T1000 (cell line): ENCODE data around the gene PRPH.
"Not testable (repeated sequence)": the region's sequence is repeated elsewhere in the genome, so short reads cannot be mapped to it uniquely, and the experiment has no call there.

Source experiments
- DNase-seq: peaks from one replicate; lab custom pipeline; 2025; ENCODE audit warnings: mixed read lengths; lab: John Stamatoyannopoulos, UW

PRPH gene

DNA sequence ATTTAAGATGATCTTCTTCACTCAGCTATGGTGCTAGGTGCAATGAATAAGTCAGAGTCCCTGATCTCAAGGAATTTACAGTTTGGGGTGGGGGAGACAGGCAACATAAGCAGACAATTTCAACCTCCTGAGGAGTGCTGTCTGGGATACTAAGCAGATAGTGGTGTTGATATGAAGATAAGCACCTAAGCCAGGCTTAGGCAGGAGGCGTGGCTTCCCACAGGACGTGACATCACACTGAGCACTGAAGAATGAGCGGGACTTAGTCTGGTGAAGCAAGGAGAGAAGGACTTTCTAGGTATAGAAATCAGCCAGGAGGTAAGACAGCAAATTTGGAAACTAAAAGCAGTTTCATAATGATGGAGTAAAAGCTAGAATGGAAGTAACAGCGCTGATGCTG is 6.8 kb downstream of the PRPH start:
- DNase-seq, result no peak

DNA sequence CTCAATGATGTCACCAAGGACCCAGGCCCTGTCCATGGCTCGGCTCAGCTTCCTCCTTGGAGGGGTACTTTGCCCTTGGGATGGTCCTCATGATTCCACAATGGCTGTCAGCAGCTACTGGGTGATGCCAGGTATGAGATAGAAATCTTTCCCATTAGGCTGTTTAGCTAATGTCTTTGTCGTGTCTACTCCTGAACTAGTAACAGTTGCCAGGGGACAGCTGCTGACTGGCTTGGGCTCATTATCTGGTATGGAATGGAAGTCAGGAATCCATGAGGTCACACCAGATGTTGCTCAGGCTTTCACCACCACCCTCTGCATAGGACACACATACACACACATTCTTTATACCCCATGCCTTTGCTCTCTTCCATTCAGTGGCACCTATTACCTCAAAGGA is 9.2 kb downstream of the PRPH start:
- no peak for DNase-seq

DNA sequence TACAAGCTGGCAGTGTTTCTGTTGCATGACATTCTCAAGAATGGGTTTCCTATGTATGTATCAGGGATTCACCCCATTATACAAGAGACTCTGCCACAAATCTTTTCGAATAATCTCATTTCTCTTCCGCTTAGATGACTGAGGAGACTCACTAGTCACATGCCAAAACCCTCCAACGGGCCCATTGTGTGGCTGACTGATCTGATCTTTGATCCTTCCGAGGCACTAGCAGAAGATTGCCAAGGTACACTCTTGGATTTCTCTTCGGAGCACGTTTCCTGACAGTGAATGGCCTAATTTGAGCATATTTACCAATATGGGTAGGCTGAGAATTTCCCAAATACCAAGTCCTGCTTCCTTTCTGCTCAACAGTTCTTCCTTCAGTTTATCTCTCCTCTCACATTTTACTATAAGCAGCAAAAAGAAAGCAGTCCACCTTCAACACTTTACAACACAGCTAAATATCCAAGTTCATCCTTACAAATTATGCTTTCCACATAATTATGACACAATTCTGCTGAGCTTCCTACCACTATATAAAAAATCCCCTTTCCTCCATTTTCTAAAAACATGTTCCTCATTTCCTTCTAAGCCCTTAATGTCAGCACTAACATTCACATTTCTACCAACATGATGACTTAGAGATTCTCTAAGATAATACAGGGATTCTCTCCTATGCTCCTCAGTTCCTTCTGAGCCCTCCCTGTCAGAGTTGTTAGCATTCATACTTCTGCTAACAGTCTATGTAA is 11.0 kb downstream of the PRPH start:
- DNase-seq, result no peak

DNA sequence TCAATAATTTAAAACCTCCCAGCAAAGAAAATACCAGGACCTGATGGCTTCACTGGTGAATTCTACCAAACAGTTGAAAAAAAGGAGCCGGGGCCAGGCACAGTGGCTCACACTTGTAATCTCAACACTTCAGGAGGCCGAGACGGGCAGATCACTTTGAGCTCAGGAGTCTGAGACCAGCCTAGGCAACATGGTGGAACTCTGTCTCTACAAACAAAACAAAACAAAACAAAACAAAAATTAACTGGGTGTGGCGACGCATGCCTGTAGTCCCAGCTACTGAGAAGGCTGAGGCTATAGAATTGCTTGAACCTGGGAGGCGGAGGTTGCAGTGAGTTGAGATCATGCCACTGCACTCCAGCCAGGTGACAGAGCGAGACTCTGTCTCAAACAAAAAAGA is 14.4 kb downstream of the PRPH start:
- DNase-seq, result no peak

DNA sequence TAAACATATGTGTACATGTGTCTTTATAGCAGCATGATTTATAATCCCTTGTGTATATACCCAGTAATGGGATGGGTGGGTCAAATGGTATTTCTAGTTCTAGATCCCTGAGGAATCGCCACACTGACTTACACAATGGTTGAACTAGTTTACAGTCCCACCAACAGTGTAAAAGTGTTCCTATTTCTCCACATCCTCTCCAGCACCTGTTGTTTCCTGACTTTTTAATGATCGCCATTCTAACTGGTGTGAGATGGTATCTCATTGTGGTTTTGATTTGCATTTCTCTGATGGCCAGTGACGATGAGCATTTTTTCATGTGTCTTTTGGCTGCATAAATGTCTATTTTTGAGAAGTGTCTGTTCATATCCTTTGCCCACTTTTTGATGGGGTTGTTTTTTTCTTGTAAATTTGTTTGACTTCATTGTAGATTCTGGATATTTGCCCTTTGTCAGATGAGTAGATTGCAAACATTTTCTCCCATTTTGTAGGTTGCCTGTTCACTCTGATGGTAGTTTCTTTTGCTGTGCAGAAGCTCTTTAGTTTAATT is 15.6 kb downstream of the PRPH start:
- not testable (repeated sequence) for DNase-seq

DNA sequence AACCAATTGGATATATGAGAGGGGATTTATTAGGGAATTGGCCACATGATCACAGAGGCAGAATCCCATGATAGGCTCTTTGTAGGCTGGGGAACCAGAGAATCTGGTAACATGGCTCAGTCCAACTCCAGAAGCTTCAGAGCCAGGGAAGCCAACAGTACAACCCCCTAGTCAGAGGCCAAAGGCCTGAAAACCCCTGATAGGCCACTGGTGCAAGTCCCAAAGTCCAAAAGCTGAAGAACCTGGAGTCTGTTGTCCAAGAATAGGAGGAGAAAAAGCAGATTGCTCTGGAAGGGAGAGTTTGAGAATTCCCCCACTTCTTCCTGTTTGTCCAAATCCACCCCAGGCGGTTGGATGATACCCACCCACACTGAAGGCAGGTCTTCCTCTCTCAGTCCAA is 19.9 kb downstream of the PRPH start:
- no peak for DNase-seq

DNA sequence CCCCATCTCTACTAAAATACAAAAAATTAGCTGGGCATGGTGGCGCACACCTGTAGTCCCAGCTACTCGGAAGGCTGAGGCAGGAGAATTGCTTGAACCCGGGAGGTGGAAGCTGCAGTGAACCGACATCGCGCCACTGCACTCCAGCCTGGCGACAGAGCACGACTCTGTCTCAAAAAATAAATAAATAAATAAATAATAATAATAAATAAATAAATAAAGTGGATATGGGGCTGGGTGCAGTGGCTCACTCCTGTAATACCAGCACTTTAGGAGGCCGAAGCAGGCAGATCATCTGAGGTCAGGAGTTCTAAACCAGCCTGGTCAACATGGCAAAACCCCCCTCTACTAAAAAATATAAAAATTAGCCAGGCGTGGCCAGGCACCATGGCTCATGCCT is 22.2 kb downstream of the PRPH start:
- DNase-seq, result not testable (repeated sequence)

DNA sequence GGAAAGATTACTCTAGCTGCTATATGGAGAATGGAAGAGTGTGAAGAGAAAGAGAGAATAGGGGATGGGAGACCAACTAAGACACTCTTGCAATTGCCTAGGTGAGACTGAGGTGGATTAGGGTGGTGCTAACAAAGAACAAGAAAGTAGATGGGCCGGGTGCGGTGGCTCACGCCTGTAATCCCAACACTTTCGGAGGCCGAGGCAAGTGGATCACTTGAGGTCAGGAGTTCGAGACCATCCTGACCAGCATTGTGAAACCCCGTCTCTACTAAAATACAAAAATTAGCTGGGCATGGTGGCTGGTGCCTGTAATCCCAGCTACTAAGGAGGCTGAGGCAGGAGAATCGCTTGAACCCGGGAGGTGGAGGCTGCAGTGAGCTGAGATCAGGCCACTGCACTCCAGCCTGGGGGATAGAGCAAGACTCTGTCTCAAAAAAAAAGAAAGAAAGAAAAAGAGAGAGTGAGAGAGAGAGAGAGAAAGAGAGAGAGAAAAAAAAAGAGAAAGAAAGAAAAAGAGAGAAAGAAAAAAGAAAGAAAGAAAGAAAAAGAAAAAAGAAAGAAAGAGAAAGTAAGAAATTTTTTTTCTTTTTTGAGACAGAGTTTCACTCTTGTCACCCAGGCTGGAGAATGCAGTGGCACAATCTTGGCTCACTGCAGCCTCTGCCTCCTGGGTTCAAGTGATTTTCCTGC is 25.6 kb downstream of the PRPH start:
- not testable (repeated sequence) for DNase-seq

DNA sequence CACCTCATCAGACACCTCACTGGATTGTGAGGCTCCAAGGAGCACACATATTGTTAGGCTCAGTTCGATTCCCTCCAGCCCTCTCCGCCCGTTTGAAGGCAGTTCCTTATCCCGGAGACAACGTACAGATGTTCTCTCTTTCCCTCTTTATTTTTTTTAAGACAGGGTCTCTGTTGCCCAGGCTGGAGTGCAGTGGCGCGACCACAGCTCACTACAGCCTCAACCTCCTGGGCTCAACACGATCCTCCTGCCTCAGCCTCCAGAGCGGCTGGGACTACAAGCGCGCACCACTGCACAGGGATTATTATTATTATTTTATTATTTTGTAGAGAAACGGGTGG is 27.4 kb downstream of the PRPH start:
- DNase-seq, result no peak

DNA sequence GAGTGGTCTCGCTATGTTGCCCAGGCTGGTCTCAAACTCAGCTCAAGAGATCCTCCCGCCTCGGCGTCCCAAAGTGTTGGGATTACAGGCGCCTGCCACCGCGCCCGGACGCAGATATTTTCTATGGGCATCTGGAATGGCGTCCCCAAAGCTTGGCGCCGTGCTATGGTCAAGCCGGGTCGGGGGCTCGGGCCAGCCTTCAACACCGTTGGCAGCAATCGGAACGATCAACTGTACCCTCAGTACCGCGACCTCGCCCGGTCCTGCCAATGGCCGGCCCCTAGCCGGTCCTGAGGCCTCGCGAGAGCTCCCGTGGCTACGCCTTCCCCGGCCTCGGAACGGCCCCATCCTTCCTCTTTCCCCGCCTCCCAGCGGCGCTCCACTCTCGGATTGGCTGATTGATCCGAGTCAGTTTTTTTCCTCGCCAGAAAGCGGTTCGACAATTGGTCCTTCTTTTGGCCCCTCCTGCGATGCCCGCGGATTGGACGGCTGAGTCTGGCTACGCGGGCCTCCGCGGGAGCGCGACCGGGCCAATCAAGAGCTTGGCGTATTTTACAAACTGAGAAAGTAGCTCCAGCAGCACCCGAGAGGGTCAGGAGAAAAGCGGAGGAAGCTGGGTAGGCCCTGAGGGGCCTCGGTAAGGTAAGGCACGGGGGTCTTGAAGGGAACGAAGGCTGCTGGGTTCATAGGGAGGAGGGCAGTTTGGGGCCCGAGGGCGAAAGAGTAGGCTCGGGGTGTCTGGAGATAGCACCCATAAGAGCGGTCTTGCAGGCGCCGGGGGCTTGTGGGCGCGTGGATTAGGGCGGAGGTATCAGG is 28.0 kb downstream of the PRPH start, which contains the start of gene TROAP:
TROAP (plus strand) TSS at position 548 of the 816 bp plus-strand sequence. CDS start 354 bp downstream, outside the sequence.
- DNase-seq, result peak; percentile 98

DNA sequence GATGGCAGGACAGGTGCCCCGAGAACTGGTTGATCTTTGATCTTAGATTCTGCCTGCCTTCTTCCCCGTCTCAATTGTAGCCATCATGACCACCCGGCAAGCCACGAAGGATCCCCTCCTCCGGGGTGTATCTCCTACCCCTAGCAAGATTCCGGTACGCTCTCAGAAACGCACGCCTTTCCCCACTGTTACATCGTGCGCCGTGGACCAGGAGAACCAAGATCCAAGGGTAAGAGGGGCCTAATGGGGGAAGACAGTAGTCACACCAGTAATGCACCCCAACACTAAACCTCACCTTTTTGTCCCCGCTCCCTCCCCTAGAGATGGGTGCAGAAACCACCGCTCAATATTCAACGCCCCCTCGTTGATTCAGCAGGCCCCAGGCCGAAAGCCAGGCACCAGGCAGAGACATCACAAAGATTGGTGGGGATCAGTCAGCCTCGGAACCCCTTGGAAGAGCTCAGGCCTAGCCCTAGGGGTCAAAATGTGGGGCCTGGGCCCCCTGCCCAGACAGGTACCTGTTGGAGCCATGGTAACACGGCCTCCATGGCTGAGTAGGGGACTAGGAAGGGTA is 28.7 kb downstream of the PRPH start:
- no peak for DNase-seq

DNA sequence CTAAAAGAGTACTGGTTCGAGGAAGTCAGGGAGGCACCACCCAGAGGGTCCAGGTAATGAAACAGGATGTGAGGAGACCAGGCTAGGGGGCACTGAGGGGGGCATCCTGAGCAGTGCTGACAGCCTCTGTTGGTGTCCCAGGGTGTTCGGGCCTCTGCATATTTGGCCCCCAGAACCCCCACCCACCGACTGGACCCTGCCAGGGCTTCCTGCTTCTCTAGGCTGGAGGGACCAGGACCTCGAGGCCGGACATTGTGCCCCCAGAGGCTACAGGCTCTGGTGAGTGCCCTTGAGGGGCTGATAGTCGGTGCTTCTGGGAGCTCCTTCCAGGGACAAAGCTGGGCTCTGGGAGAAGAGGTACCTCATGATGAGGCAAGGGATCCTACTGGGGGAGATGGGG is 30.7 kb downstream of the PRPH start:
- DNase-seq, result no peak

DNA sequence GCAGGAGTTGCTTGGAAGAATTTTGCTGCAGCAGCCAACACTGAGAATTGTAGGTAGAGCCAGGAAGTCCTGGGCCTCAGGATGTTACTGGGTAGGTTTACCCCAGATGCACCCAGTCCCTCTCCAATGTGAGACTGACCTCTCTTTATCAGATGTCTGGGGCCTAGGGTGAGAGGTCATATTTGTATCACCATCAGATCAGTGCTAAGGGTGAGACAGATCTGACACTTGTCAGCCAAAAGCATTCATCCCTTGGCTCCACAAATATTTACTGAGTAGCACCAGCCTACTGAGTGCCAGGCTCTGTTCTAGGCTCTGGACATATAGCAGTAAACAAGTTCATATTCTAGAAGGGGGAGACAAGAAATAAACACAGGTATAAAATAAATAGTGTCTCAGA is 32.4 kb downstream of the PRPH start:
- no peak for DNase-seq

DNA sequence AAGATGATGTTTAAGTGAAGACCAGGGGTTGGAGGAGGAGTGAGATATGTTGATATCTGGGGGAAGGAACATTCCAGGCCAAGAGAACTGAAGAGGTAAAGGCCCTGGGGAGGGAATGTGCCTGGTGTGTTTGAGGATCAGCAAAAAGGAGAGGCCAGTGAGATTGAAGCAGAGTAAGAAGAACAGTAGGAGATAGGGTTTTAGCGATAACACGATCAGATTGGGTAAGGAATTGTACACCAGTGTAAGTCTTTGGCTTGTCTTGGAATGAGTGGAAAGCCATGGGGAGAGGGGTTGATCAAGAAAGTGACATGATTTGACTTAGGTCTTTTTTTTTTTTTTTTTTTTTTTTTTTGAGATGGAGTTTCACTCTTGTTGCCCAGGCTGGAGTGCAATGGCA is 32.9 kb downstream of the PRPH start:
- no peak for DNase-seq

DNA sequence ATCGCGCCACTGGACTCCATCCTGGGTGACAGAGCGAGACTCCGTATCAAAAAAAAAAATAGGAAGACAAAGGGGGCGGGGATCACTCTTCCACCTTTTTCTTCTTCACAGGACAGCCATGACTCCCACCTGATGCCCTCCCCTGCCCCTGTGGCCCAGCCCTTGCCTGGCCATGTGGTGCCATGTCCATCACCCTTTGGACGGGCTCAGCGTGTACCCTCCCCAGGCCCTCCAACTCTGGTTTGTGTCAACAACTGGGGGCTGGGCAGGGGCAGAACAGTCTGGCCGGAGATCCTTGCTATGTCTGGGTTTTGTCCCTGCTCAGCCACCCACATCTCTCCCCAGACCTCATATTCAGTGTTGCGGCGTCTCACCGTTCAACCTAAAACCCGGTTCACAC is 33.9 kb downstream of the PRPH start:
- no peak for DNase-seq

DNA sequence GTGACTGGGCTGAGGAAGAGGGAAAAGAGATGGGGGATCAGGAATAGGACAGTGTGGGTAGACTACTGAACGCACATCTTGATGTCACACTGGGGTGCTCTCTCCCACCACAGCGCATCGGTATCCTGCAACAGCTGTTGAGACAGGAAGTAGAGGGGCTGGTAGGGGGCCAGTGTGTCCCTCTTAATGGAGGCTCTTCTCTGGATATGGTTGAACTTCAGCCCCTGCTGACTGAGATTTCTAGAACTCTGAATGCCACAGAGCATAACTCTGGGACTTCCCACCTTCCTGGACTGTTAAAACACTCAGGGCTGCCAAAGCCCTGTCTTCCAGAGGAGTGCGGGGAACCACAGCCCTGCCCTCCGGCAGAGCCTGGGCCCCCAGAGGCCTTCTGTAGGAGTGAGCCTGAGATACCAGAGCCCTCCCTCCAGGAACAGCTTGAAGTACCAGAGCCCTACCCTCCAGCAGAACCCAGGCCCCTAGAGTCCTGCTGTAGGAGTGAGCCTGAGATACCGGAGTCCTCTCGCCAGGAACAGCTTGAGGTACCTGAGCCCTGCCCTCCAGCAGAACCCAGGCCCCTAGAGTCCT is 35.2 kb downstream of the PRPH start:
- no peak for DNase-seq

DNA sequence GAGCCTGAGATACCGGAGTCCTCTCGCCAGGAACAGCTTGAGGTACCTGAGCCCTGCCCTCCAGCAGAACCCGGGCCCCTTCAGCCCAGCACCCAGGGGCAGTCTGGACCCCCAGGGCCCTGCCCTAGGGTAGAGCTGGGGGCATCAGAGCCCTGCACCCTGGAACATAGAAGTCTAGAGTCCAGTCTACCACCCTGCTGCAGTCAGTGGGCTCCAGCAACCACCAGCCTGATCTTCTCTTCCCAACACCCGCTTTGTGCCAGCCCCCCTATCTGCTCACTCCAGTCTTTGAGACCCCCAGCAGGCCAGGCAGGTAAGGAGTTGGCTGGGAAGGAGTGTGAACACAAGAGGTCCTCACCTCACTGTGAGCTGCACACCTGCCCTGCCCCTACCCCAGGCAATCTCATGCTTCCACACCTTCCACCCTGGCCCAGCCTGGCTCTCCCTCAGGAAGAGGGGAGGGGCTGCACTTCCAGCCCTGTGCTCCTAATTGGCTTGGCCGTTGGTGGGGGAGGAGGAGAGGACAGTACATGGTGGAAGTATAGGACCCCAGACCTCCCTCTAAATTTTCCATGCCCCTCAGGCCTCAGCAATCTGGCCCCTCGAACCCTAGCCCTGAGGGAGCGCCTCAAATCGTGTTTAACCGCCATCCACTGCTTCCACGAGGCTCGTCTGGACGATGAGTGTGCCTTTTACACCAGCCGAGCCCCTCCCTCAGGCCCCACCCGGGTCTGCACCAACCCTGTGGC is 35.9 kb downstream of the PRPH start:
- DNase-seq, result no peak

DNA sequence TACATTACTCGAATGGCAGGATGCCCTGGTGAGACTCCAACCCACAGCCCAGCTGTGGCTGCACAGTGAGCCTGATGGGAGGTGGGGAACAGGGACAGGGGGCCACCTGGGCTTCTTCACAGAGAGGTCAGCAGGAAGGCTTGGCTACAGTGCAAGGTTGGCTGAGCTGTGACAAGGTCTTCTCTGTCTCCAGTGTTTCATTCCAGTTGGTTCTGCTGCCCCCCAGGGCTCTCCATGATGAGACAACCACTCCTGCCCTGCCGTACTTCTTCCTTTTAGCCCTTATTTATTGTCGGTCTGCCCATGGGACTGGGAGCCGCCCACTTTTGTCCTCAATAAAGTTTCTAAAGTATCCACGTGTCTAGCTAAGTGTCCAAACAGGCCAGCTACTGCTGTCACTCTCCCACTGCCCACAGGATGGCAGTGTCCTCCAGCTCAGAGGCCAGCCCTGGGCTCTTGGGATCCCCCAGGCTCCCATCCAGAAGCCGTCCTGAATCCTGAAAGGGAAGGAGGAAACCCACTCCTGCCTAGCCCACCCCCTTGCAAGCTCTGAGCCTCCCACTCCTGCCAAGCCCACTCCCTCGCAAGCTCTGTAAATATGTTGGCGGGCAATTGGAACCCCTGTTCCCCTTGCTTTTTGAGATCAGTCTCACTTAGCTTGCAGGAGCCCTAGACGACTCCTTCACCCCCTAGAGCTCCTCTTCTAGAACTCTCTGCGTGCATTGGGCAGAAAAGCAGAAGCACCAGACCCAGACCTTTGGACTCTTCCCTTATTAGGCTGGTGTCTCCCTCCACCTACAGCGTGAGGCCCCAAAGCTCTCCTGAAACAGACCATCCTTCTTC is 36.7 kb downstream of the PRPH start:
- DNase-seq, result no peak

DNA sequence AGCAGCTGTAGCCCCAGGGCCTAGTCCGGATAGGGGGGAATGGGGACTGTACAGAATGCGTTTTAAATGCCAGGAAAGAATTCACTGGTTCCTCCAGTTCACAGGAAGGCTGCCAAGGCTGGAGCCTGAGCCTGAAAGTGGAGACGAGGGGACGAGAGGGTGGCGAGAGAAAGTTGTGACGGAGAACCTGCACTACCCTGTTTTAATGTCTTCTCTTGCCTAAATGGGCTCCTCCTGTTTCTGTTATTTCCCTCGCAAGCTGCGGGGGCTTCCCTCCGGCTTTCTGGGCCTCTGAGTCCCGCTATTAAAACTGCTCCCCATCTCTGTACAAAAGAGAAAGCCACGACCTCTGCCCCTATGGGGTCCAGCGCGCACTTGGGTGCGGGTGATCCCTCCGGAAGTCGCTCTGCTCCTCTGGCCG is 37.5 kb downstream of the PRPH start:
- DNase-seq, result no peak

DNA sequence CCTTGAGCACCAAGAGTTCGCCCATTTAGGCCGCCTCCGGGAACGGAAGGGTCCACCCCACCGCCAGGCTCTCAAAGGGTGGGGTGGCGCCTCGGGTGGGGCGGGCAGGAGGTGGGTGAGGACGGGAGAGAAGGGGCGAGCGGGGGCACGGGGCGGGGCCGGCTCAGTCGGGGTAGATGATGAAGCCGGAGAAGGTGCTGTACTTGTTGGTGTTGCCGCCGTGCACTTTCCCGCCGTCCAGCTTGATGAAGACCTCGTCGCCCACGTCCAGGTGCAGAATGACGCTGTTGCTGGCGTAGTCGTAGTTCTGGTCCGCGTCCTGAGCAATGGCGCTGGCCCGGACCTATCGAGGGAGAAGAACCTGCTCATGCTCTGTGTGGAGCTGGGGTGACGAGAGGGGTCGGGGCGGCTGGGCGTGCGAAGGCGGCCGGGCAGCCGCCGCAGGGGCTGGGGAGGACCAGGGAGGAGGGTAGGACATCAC is 38.0 kb downstream of the PRPH start:
- DNase-seq, result no peak
